Neuronal stem cell (in vitro differentiated cells): Measurements from ENCODE around the gene CKS1B.

ENCODE experiments used
- DNase-seq: peaks from one replicate; pipeline ENCODE4 v3.0.0-alpha.2; 2013; ENCODE audit warnings: low spot score
- H2AFZ ChIP-seq: one replicate; pipeline ENCODE4 v1.6.1; 2013; ENCODE audit warnings: mild to moderate bottlenecking, low read length, inconsistent platforms
- H2AK5ac ChIP-seq: 2 replicates; pipeline ENCODE4 v1.6.1; 2013; ENCODE audit warnings: low read depth, mild to moderate bottlenecking, inconsistent platforms, low read length, moderate library complexity, mixed read lengths
- H2BK120ac ChIP-seq: 2 replicates; pipeline ENCODE4 v1.6.1; 2013; ENCODE audit warnings: low read depth, mild to moderate bottlenecking, inconsistent platforms, low read length, moderate library complexity, mixed read lengths
- H2BK12ac ChIP-seq: one replicate; pipeline ENCODE4 v1.6.1; 2013; ENCODE audit warnings: low read length, inconsistent platforms
- H2BK15ac ChIP-seq: 2 replicates; pipeline ENCODE4 v1.6.1; 2013; ENCODE audit warnings: mild to moderate bottlenecking, low read length, inconsistent platforms, mixed read lengths
- H2BK5ac ChIP-seq: one replicate; pipeline ENCODE4 v1.6.1; 2013; ENCODE audit warnings: inconsistent platforms, mild to moderate bottlenecking, low read length, moderate library complexity
- H3K14ac ChIP-seq: one replicate; pipeline ENCODE4 v1.6.1; 2013; ENCODE audit warnings: low read length, inconsistent platforms
- H3K18ac ChIP-seq: 2 replicates; pipeline ENCODE4 v1.6.1; 2013; ENCODE audit warnings: low read length, inconsistent platforms
- H3K23ac ChIP-seq: 2 replicates; pipeline ENCODE4 v1.6.1; 2013; ENCODE audit warnings: low read depth, mild to moderate bottlenecking, mixed read lengths, low read length, inconsistent platforms; ENCODE audit not compliant: poor library complexity
- H3K27ac ChIP-seq: replicated peaks from 3 replicates; pipeline ENCODE4 v1.5.1; 2013; ENCODE audit warnings: low read length, inconsistent platforms
- H3K27me3 ChIP-seq, 3 experiments: 2 replicates each; pipeline ENCODE4 v1.6.1; 2013; ENCODE audit warnings: low read length in 3 of 3, mild to moderate bottlenecking in 2 of 3, inconsistent platforms in 1 of 3, low read depth in 1 of 3, mixed read lengths in 1 of 3, moderate library complexity in 1 of 3; ENCODE audit not compliant: control insufficient read depth in 3 of 3, insufficient read depth in 3 of 3
- H3K36me3 ChIP-seq, 2 donors: replicated peaks in 1 of 2; 2 replicates each; pipeline ENCODE4 v1.6.1; 2013; ENCODE audit warnings: low read length in 2 of 2; ENCODE audit not compliant: control insufficient read depth in 2 of 2, insufficient read depth in 2 of 2
- H3K4ac ChIP-seq: 2 replicates; pipeline ENCODE4 v1.6.1; 2013; ENCODE audit warnings: inconsistent platforms, mild to moderate bottlenecking, low read length, moderate library complexity
- H3K4me1 ChIP-seq, 2 donors: 1 replicate in 1 of 2; 2 replicates in 1 of 2; pipeline ENCODE4 v1.6.1; 2013; ENCODE audit warnings: low read length in 2 of 2, low read depth in 1 of 2; ENCODE audit not compliant: control insufficient read depth in 2 of 2, insufficient read depth in 1 of 2
- H3K4me2 ChIP-seq: one replicate; pipeline ENCODE4 v1.6.1; 2013; ENCODE audit warnings: mild to moderate bottlenecking, low read length, inconsistent platforms; ENCODE audit not compliant: insufficient read depth, poor library complexity, severe bottlenecking
- H3K4me3 ChIP-seq, 2 donors: 2 replicates each; pipeline ENCODE4 v1.5.1; 2013; ENCODE audit warnings: low read length in 2 of 2, mild to moderate bottlenecking in 2 of 2, inconsistent platforms in 1 of 2, moderate library complexity in 1 of 2
- H3K79me1 ChIP-seq: one replicate; pipeline ENCODE4 v1.6.1; 2013; ENCODE audit warnings: low read depth, mild to moderate bottlenecking, inconsistent platforms, low read length, moderate library complexity
- H3K9ac ChIP-seq: one replicate; pipeline ENCODE4 v1.6.1; 2013; ENCODE audit warnings: mild to moderate bottlenecking, low read depth, low read length, inconsistent platforms; ENCODE audit not compliant: poor library complexity
- H3K9me3 ChIP-seq, 2 donors: replicated peaks in 1 of 2; 2 replicates each; pipeline versions ENCODE3 to v1.6.1; 2013; ENCODE audit warnings: low read length in 2 of 2, mild to moderate bottlenecking in 2 of 2, inconsistent platforms in 1 of 2, low read depth in 1 of 2, mixed read lengths in 1 of 2, moderate library complexity in 1 of 2; ENCODE audit not compliant: control insufficient read depth in 2 of 2, insufficient read depth in 1 of 2
- H4K8ac ChIP-seq: one replicate; pipeline ENCODE4 v1.6.1; 2013; ENCODE audit warnings: low read depth, mild to moderate bottlenecking, inconsistent platforms, low read length, moderate library complexity
- H4K91ac ChIP-seq: one replicate; pipeline ENCODE4 v1.6.1; 2013; ENCODE audit warnings: low read length, low read depth, mild to moderate bottlenecking, inconsistent platforms; ENCODE audit not compliant: poor library complexity
- WGBS, 2 donors: extraction: QIAGEN DNeasy Blood & Tissue Kit; methylation state at CpG; one replicate each; pipeline ENCODE4 v1.1.7; 2013; ENCODE audit warnings: missing lambda C conversion rate in 2 of 2, mixed read lengths in 1 of 2; ENCODE audit not compliant: insufficient read length in 2 of 2, insufficient replicate concordance in 1 of 2; ENCODE audit errors: extremely low coverage in 2 of 2; 5-methylcytosine and 5-hydroxymethylcytosine counted together

CKS1B gene

GRCh38 chr1:154970631-154971340 is 3.7 kb upstream of the CKS1B start, which contains the start of gene SHC1:
Gene SHC1, minus strand, starts transcription at chr1:154970747. Its CDS starts 221 bp downstream, at chr1:154970526.
- Histone ChIP-seq H3K9ac (peak within 1 kb of the TSS; percentile 80), H3K9me3 (no peaks in the 10 kb centered on the region), H3K4me2 (peak within 1 kb of the TSS; percentile 96), H3K23ac (peak within 1 kb of the TSS; percentile 36), H2BK5ac (peak within 1 kb of the TSS; percentile 77), H3K79me1 (peaks cover 9% of the 10 kb centered on the region), H4K91ac (peak within 1 kb of the TSS; percentile 64), H2BK15ac (peak within 1 kb of the TSS; percentile 73), H2BK12ac (peak within 1 kb of the TSS; percentile 70), H3K36me3 (peaks cover 9 to 33% of the 10 kb centered on the region in 2 donors), H3K27me3 (no peaks in the 10 kb centered on the region), H2AFZ (peak within 1 kb of the TSS; percentile 74), H2AK5ac (peak within 1 kb of the TSS; percentile 85), H3K4ac (no peak within 1 kb of the TSS), H3K4me3 (peak within 1 kb of the TSS; percentile 50 to 77), H4K8ac (peak within 1 kb of the TSS; percentile 33), H3K14ac (peak within 1 kb of the TSS; percentile 58), H2BK120ac (peak within 1 kb of the TSS; percentile 72), H3K27ac (peak within 1 kb of the TSS; percentile 74), H3K18ac (peak within 1 kb of the TSS; percentile 95), H3K4me1 (peaks cover 27 to 32% of the 10 kb centered on the region in 2 donors)
- WGBS, 2 donors: no CpG with 5 or more reads among the region's 15 CpGs
- peak; percentile 83 for DNase-seq

GRCh38 chr1:154971341-154971998 is 3.0 kb upstream of the CKS1B start:
- no peak for DNase-seq
- Histone ChIP-seq H2AK5ac (peak overlapping the region; percentile 3), H3K27ac (peak overlapping the region; percentile 74), H2BK15ac (peak overlapping the region; percentile 1), H3K27me3 (no peaks in the 10 kb centered on the region), H3K79me1 (peaks cover 9% of the 10 kb centered on the region), H3K4me2 (peak overlapping the region; percentile 96), H4K91ac (peak overlapping the region; percentile 64), H3K36me3 (peaks cover 5 to 31% of the 10 kb centered on the region in 2 donors), H3K18ac (peak overlapping the region; percentile 93), H2BK120ac (peak overlapping the region; percentile 72), H2BK12ac (peak overlapping the region; percentile 70), H4K8ac (peak overlapping the region; percentile 33), H3K9me3 (no peaks in the 10 kb centered on the region), H3K4me3 (peak overlapping the region in 1 of 2 donors; percentile 50), H3K9ac (peak overlapping the region; percentile 38), H3K4ac (no peak overlapping the region), H3K4me1 (peaks cover 29 to 38% of the 10 kb centered on the region in 2 donors), H3K14ac (no peak overlapping the region), H2AFZ (no peak overlapping the region), H3K23ac (peak overlapping the region; percentile 36), H2BK5ac (peak overlapping the region; percentile 57)
- WGBS, 2 donors: no CpG with 5 or more reads among the region's 10 CpGs

- no peak overlapping the region for H3K14ac ChIP-seq
- H2AFZ ChIP-seq: peak overlapping the region; percentile 9
- H2BK12ac ChIP-seq: no peak overlapping the region
- H3K36me3 ChIP-seq: peaks cover 4 to 31% of the 10 kb centered on the region in 2 donors
- peak overlapping the region; percentile 98 for H3K27ac ChIP-seq
- no peak overlapping the region for H2BK120ac ChIP-seq
- no peak overlapping the region for H2BK15ac ChIP-seq
- no peak overlapping the region for H3K4ac ChIP-seq
- peaks cover 29 to 41% of the 10 kb centered on the region in 2 donors for H3K4me1 ChIP-seq
- H3K4me3 ChIP-seq: no peak overlapping the region
- DNase-seq: no peak
- H2BK5ac ChIP-seq: no peak overlapping the region
- no peak overlapping the region for H3K9ac ChIP-seq
- no peak overlapping the region for H3K18ac ChIP-seq
- no peak overlapping the region for H3K23ac ChIP-seq
- no CpG with 5 or more reads among the region's 3 CpGs for WGBS, 2 donors
- no peak overlapping the region for H4K91ac ChIP-seq
- H3K79me1 ChIP-seq: peaks cover 9% of the 10 kb centered on the region
- H3K27me3 ChIP-seq: no peaks in the 10 kb centered on the region
- H2AK5ac ChIP-seq: no peak overlapping the region
- H3K4me2 ChIP-seq: peak overlapping the region; percentile 41
- H3K9me3 ChIP-seq: no peaks in the 10 kb centered on the region
- H4K8ac ChIP-seq: no peak overlapping the region
These were observed 2.3 kb upstream of the CKS1B start for GRCh38 chr1:154972213-154972516.
